Measurements from ENCODE around the gene SBK1. TPM values are rescaled to one million over a fixed set of nuclear protein-coding genes. Genes with fewer than 3 reads are reported as not detected.

SBK1 gene
- total RNA-seq, 1 experiment from 2014 or later = 19.2 TPM

DNA sequence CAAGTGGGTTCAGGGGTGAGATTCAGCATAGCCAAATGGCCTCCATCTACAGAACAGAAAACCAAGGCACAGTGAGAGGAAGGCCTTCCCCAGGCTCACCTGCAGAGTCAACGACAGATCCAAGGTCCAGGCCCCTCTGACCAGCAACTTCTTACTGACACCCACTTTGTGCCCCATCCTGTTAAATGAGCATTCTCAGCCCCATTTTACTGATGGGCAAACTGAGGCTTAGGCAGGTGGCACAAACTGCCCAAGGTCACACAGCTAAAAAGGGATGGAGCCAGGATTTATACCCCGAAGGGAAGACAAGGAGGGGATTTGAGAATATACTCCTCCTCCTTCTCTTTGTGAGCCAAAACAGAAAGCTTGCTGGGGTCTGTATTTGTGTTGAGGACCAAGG is 9.3 kb downstream of the SBK1 start:
- CTCF ChIA-PET = no interaction called here
- no peaks in the 10 kb centered on the region for H3K36me3 ChIP-seq (ENCODE audit: control insufficient read depth in 1 of 2, insufficient read depth in 2 of 2, low read length in 2 of 2)
- H3K27me3 ChIP-seq (ENCODE audit: insufficient read depth, low read length) = no peaks in the 10 kb centered on the region
- POLR2A ChIA-PET = no interaction called here
- DNase-seq (ENCODE audit: low read depth, low spot score) = no peak
- H3K79me2 ChIP-seq (ENCODE audit: insufficient read depth, low read length) = no peaks in the 10 kb centered on the region
- H3K4me2 ChIP-seq (ENCODE audit: low read length) = no peak overlapping the region
- RAD21 ChIA-PET (ENCODE audit: low non-redundant PET in 1 of 2, low total read pairs in 2 of 2, uncharacterized antibody in 2 of 2, unreplicated experiment in 2 of 2) = no interaction called here
- TF ChIP-seq POLR2A (IDR thresholded peaks at IDR 0.05; ENCODE audit: borderline replicate concordance, extremely low read depth, insufficient read depth, insufficient read length) (no peak), EZH2phosphoT487 (IDR thresholded peaks at IDR 0.05; ENCODE audit: borderline replicate concordance) (no peak), YY1 (IDR thresholded peaks at IDR 0.05; ENCODE audit: extremely low read depth, insufficient replicate concordance, low read depth, low read length) (no peak), FOSL1 (IDR thresholded peaks at IDR 0.05; ENCODE audit: low read depth) (no peak), EGR1 (IDR thresholded peaks at IDR 0.05; ENCODE audit: low read depth) (no peak), ZFX (IDR thresholded peaks at IDR 0.05) (no peak), EZH2 (IDR thresholded peaks at IDR 0.05) (no peak), TCF7L2 (IDR thresholded peaks at IDR 0.05; ENCODE audit: borderline replicate concordance, extremely low read depth, insufficient read depth, insufficient read length) (no peak), CBX3 (IDR thresholded peaks at IDR 0.05; ENCODE audit: low read depth) (no peak), CEBPB (IDR thresholded peaks at IDR 0.05; ENCODE audit: low read depth) (no peak), POLR2AphosphoS5 (IDR thresholded peaks at IDR 0.05; ENCODE audit: low read depth, low read length) (no peak), SP1 (IDR thresholded peaks at IDR 0.05; ENCODE audit: low read depth) (no peak), ZNF274 (IDR thresholded peaks at IDR 0.05; ENCODE audit: low read depth, low read length) (no peak), SIN3A (IDR thresholded peaks at IDR 0.05; ENCODE audit: low read depth) (no peak)
- TF ChIP-seq, protein P1, sequence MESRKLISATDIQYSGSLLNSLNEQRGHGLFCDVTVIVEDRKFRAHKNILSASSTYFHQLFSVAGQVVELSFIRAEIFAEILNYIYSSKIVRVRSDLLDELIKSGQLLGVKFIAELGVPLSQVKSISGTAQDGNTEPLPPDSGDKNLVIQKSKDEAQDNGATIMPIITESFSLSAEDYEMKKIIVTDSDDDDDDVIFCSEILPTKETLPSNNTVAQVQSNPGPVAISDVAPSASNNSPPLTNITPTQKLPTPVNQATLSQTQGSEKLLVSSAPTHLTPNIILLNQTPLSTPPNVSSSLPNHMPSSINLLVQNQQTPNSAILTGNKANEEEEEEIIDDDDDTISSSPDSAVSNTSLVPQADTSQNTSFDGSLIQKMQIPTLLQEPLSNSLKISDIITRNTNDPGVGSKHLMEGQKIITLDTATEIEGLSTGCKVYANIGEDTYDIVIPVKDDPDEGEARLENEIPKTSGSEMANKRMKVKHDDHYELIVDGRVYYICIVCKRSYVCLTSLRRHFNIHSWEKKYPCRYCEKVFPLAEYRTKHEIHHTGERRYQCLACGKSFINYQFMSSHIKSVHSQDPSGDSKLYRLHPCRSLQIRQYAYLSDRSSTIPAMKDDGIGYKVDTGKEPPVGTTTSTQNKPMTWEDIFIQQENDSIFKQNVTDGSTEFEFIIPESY (IDR thresholded peaks at IDR 0.05; ENCODE audit: extremely low read depth, insufficient replicate concordance, low read length) = no peak
- TF ChIP-seq, protein P2, sequence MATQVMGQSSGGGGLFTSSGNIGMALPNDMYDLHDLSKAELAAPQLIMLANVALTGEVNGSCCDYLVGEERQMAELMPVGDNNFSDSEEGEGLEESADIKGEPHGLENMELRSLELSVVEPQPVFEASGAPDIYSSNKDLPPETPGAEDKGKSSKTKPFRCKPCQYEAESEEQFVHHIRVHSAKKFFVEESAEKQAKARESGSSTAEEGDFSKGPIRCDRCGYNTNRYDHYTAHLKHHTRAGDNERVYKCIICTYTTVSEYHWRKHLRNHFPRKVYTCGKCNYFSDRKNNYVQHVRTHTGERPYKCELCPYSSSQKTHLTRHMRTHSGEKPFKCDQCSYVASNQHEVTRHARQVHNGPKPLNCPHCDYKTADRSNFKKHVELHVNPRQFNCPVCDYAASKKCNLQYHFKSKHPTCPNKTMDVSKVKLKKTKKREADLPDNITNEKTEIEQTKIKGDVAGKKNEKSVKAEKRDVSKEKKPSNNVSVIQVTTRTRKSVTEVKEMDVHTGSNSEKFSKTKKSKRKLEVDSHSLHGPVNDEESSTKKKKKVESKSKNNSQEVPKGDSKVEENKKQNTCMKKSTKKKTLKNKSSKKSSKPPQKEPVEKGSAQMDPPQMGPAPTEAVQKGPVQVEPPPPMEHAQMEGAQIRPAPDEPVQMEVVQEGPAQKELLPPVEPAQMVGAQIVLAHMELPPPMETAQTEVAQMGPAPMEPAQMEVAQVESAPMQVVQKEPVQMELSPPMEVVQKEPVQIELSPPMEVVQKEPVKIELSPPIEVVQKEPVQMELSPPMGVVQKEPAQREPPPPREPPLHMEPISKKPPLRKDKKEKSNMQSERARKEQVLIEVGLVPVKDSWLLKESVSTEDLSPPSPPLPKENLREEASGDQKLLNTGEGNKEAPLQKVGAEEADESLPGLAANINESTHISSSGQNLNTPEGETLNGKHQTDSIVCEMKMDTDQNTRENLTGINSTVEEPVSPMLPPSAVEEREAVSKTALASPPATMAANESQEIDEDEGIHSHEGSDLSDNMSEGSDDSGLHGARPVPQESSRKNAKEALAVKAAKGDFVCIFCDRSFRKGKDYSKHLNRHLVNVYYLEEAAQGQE (IDR thresholded peaks at IDR 0.05; ENCODE audit: low read depth) = no peak
- TF ChIP-seq, protein P3, sequence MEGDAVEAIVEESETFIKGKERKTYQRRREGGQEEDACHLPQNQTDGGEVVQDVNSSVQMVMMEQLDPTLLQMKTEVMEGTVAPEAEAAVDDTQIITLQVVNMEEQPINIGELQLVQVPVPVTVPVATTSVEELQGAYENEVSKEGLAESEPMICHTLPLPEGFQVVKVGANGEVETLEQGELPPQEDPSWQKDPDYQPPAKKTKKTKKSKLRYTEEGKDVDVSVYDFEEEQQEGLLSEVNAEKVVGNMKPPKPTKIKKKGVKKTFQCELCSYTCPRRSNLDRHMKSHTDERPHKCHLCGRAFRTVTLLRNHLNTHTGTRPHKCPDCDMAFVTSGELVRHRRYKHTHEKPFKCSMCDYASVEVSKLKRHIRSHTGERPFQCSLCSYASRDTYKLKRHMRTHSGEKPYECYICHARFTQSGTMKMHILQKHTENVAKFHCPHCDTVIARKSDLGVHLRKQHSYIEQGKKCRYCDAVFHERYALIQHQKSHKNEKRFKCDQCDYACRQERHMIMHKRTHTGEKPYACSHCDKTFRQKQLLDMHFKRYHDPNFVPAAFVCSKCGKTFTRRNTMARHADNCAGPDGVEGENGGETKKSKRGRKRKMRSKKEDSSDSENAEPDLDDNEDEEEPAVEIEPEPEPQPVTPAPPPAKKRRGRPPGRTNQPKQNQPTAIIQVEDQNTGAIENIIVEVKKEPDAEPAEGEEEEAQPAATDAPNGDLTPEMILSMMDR (IDR thresholded peaks at IDR 0.05 in 2 of 3, conservative IDR thresholded peaks at IDR 0.05 in 1 of 3; ENCODE audit: borderline replicate concordance in 1 of 3, insufficient read depth in 1 of 3, low read depth in 2 of 3, low read length in 2 of 3) = no peak
- TF ChIP-seq, protein P4, sequence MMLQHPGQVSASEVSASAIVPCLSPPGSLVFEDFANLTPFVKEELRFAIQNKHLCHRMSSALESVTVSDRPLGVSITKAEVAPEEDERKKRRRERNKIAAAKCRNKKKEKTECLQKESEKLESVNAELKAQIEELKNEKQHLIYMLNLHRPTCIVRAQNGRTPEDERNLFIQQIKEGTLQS (IDR thresholded peaks at IDR 0.05) = no peak
- intact Hi-C loops (cut with micrococcal nuclease) = no loop called here
- H4K20me1 ChIP-seq (ENCODE audit: insufficient read depth) = no peaks in the 10 kb centered on the region
- H3K9ac ChIP-seq (ENCODE audit: low read length) = no peak overlapping the region
- no peak overlapping the region for H3K4me3 ChIP-seq (replicated peaks in 1 of 2; ENCODE audit: low read depth in 1 of 2, low read length in 2 of 2)
- H3K4me1 ChIP-seq (ENCODE audit: control insufficient read depth in 1 of 2, insufficient read depth in 2 of 2, low read length in 2 of 2) = no peaks in the 10 kb centered on the region
- no peak overlapping the region for H2AFZ ChIP-seq (ENCODE audit: low read depth, low read length, poor library complexity, severe bottlenecking)
- no peaks in the 10 kb centered on the region for H3K9me2 ChIP-seq (ENCODE audit: insufficient read depth)
- no peak for ATAC-seq
- no peak overlapping the region for H3K27ac ChIP-seq (ENCODE audit: low read depth, low read length)
- no peaks in the 10 kb centered on the region for H3K9me3 ChIP-seq (ENCODE audit: control insufficient read depth in 1 of 2, insufficient read depth in 1 of 2, low read depth in 1 of 2, low read length in 2 of 2)
- no TSS peak for BruUV-seq (replicated peaks)

Measured in HCT116 (cell line).